ENCODE results near the gene PRKRIP1. TPM values are rescaled to one million over a fixed set of nuclear protein-coding genes. Genes with fewer than 3 reads are reported as not detected.

Gene PRKRIP1
- polyA plus RNA-seq, 10 donors = 17.6 to 30.1 (median 24.8) TPM

Other genes starting within 250 kb of the PRKRIP1 start
- gene SH2B2, start 109.5 kb upstream of the PRKRIP1 start, polyA plus RNA-seq (ENCODE audit: insufficient read length in 10 of 10) = 10 to 100 TPM in 9 of 10 donors, 1 to 10 TPM in 1; 8.9 to 15.3 (median 11.9) TPM
- 1 to 10 TPM in 9 of 10 donors, not detected in 1; 1.5 to 9.4 (median 3.4) TPM for gene SPDYE6, start 39.9 kb upstream of the PRKRIP1 start, polyA plus RNA-seq (ENCODE audit: insufficient read length in 10 of 10)
- 10 to 100 TPM in 5 of 10 donors, 1 to 10 TPM in 5; 6.3 to 16.0 (median 9.7) TPM for gene ORAI2, start 37.2 kb downstream of the PRKRIP1 start, polyA plus RNA-seq (ENCODE audit: insufficient read length in 10 of 10)
- 1 to 10 TPM; 5.6 to 9.4 (median 7.5) TPM for gene ALKBH4, start 68.5 kb downstream of the PRKRIP1 start, polyA plus RNA-seq (ENCODE audit: insufficient read length in 10 of 10)
- gene LRWD1, start 68.6 kb downstream of the PRKRIP1 start, polyA plus RNA-seq (ENCODE audit: insufficient read length in 10 of 10) = 10 to 100 TPM in 7 of 10 donors, 1 to 10 TPM in 3; 8.5 to 16.0 (median 10.7) TPM
- 10 to 100 TPM; 22.1 to 36.5 (median 27.2) TPM for gene POLR2J, start 82.6 kb downstream of the PRKRIP1 start, polyA plus RNA-seq (ENCODE audit: insufficient read length in 10 of 10)
- 10 to 100 TPM in 9 of 10 donors, 1 to 10 TPM in 1; 8.4 to 21.6 (median 11.4) TPM for gene RASA4B, start 121.4 kb downstream of the PRKRIP1 start, polyA plus RNA-seq (ENCODE audit: insufficient read length in 10 of 10)
- 10 to 100 TPM in 3 of 10 donors, 1 to 10 TPM in 7; 1.2 to 16.5 (median 8.6) TPM for gene UPK3BL2, start 147.3 kb downstream of the PRKRIP1 start, polyA plus RNA-seq (ENCODE audit: insufficient read length in 10 of 10)
- 10 to 100 TPM in 3 of 10 donors, 1 to 10 TPM in 7; 2.3 to 13.2 (median 5.3) TPM for gene SPDYE2, start 154.9 kb downstream of the PRKRIP1 start, polyA plus RNA-seq (ENCODE audit: insufficient read length in 10 of 10)
- gene POLR2J3, start 176.2 kb downstream of the PRKRIP1 start, polyA plus RNA-seq (ENCODE audit: insufficient read length in 10 of 10) = 10 to 100 TPM; 50.7 to 80.4 (median 63.5) TPM
- 10 to 100 TPM; 16.3 to 43.7 (median 27.8) TPM for gene RASA4, start 220.4 kb downstream of the PRKRIP1 start, polyA plus RNA-seq (ENCODE audit: insufficient read length in 10 of 10)
- 10 to 100 TPM in 6 of 10 donors, 1 to 10 TPM in 4; 3.7 to 50.4 (median 10.9) TPM for gene UPK3BL1, start 246.4 kb downstream of the PRKRIP1 start, polyA plus RNA-seq (ENCODE audit: insufficient read length in 10 of 10)